GM18858 (cell line): ENCODE data around the gene LPAR3.
"Not testable (repeated sequence)": the region's sequence is repeated elsewhere in the genome, so short reads cannot be mapped to it uniquely, and the experiment has no call there.

Source experiments
- ATAC-seq: cut with Tn5 transposase; IDR thresholded peaks from one replicate; pipeline ENCODE4 v1.9.1; 2021; ENCODE audit not compliant: unreplicated experiment

The LPAR3 gene, protein sequence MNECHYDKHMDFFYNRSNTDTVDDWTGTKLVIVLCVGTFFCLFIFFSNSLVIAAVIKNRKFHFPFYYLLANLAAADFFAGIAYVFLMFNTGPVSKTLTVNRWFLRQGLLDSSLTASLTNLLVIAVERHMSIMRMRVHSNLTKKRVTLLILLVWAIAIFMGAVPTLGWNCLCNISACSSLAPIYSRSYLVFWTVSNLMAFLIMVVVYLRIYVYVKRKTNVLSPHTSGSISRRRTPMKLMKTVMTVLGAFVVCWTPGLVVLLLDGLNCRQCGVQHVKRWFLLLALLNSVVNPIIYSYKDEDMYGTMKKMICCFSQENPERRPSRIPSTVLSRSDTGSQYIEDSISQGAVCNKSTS

DNA sequence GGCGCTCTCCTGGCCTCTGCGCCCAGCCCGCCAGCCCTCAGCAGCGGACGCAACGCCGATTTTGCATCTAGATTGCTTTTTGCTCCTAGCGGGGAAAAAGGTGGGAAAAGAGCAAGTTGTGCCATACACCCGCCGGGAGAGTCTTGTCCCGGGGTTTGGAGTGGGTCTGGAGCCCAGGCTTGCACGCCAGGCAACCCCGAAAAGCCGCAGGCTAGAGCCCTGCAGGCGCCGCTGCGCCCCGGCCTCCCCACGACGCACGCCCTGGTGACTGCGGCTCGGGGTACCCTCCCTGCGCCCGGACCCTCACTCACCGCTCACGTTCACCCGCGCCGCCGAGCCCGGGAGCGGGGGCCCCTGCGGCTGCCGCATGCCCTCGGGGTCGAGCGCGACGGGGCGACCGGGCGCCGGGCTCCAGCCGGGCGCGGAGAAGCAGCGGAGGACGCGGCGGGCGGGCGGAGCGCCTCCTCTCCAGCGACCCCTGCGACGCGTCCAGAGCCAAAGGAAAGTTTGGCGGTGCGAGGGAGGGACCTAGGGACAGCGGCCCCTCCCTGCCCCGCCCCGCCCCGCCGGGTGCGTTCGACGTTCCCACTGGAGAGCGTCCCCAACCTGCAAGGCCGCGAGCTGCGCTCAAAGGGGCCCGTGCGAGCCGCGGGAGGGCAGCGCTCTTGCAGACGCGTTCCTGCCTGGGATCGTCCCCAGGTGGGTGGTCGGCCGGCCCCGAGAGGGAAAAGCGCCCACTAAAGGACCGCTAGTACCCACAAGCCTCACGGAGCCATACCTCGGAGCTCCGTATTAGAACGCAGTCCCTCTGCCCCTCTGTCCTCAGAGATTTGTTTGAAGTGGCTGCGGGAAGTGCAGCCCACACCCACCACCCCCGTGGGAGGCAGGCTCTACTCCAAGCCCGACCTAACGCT is at the start of gene LPAR3:
Gene LPAR3 (minus strand): TSS at position 502 of the 914 bp plus-strand sequence. CDS start 27,086 bp downstream, outside the sequence.
- ATAC-seq: no peak

- no peak for ATAC-seq
Observed at GRCh38 chr1:84941843-84942242, 48.8 kb upstream of the LPAR3 start.

GRCh38 chr1:84940481-84940880 is 47.5 kb upstream of the LPAR3 start:
- no peak for ATAC-seq

DNA sequence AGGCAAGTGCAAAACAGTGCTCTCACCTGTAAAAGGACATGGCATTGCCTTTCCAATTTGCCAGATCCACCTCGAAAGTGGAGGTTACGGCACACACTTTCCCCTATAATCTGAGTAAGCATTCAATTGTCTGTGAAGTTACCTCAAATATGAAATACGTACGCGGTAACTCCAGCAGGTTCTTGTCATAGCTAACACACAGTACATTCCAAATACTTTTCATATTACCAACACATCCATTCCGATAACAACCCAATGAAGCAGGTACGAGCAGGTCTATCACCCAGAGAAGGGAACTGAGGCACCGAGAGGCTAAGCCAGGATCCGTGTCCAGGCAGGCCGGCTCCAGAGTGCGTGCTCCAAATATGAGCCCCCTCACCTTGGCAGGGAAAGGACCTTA is 46.8 kb upstream of the LPAR3 start:
- ATAC-seq: no peak

DNA sequence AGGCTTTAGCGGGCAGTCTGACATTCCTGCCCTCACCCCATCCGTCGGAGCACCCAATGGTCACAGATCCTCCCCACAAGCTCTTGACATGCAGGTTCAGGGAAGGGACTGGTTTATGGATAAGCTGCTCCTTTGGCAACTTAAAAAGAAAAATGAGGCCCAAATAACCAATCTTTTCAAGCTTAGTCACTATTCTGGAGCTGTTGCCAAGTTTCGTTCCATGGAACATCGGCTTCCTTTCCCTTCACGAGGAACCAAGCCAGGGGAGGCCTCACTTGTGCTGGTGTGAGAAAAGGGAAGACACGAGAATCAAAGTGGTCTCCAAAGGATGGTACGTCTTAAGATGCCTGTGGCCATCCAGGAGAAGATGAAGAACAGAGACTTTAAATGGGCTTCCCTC is 46.1 kb upstream of the LPAR3 start:
- no peak for ATAC-seq

GRCh38 chr1:84936116-84936810 is 43.3 kb upstream of the LPAR3 start:
- no peak for ATAC-seq

- no peak for ATAC-seq
Observed at GRCh38 chr1:84933011-84933611, 40.1 kb upstream of the LPAR3 start.

GRCh38 chr1:84930831-84931230 is 37.8 kb upstream of the LPAR3 start:
- ATAC-seq: no peak

GRCh38 chr1:84930329-84930728 is 37.3 kb upstream of the LPAR3 start:
- ATAC-seq: no peak

GRCh38 chr1:84929581-84929980 is 36.6 kb upstream of the LPAR3 start:
- ATAC-seq: no peak

DNA sequence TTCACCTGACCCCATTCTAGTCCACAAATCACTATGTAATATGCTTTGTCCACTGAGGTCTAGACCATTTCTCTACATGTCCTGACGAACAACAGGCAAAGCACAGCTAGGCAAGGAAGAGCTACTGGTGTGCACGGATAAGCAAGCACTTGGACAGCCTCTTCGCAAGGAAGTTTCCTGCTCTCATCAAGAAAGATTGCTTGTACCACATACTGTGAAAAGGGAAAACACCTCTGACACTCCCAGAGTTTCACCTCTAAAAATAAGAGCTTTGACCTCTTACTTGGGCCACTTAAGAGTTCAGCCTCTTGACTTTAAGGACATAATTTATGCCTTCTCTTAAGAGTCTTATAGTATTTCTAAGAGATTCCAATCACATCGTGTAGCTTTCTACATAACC is 36.0 kb upstream of the LPAR3 start:
- no peak for ATAC-seq

DNA sequence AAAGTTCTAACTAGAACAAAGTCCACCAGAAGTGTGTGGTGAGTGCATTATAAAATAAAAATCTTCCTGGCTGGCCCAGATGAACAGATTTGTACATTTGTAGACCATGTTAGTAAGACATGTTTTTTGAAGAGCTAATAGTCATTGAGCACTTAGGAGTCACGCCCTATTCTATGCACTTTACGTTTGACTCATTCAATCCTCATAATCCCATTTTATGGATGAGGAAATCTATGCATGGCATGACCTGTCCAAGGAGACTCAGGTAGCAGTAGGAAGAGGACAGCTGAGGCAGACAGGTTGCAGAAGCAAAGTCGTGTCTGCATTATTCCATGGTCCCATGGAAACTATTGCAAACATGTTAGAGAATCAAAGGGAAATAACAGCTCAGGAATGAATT is 30.3 kb upstream of the LPAR3 start:
- ATAC-seq: no peak

DNA sequence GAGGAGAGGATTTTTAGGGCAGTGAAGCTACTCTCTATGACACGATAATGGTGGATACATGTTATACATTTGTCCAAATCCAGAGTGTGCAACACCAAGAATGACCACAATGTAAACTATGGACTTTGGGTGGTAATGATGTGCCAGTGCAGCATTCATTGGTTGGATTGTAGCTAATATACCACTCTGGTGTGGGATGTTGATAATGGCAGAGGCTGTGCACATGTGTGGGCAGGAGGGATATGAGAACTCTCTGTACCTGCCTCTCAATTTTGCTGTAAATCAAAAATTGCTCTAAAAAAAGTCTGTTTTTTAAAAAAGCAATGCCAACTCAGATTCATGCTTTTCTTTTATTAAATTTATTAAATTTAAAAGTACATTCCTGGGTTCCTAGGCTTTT is 27.2 kb upstream of the LPAR3 start:
- no peak for ATAC-seq

DNA sequence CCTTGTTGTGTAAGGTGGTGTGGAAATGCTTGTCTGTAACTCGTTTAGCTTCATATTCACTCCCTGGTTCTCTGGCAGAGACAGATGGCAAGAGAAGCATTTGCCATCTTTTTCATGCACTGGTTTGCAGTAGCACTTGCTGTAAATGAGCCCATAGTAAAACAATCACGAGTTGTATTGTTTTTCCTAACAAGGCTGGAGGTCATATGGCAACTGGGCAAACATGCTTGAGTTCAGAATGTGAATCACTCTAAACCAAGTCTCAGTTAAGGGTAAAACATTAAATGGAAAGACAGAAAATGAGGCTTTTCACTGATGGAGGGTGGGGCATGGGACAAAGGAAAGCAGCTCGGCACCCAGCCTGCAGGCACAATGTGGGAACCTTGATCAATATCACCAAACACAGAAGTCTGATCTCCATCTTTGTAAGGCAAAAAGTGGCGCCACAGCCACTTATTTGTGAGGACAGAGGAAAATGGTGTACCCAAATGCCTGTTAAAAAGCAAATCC is 26.5 kb upstream of the LPAR3 start:
- ATAC-seq: no peak

GRCh38 chr1:84918726-84919336 is 25.8 kb upstream of the LPAR3 start:
- ATAC-seq: no peak

- no peak for ATAC-seq
Observed at GRCh38 chr1:84916897-84917296, 23.9 kb upstream of the LPAR3 start.

DNA sequence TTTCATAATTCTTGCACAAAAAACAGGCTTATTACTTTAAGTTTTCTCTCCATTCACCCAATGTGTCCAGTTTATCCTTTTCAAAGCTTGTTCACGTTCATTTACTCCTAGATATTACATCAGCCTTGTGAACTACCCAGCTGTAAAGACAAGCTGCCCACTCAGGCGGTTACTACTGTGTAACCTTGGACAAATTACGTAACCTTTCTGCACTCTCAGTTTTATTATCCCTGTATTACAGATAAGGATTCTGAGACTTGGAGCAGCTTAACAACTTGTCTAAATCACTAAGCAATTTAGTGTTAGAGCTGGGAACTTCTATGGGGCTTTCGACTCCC is 20.5 kb upstream of the LPAR3 start:
- no peak for ATAC-seq

- ATAC-seq: no peak
Observed at GRCh38 chr1:84912726-84913554, 19.9 kb upstream of the LPAR3 start.

DNA sequence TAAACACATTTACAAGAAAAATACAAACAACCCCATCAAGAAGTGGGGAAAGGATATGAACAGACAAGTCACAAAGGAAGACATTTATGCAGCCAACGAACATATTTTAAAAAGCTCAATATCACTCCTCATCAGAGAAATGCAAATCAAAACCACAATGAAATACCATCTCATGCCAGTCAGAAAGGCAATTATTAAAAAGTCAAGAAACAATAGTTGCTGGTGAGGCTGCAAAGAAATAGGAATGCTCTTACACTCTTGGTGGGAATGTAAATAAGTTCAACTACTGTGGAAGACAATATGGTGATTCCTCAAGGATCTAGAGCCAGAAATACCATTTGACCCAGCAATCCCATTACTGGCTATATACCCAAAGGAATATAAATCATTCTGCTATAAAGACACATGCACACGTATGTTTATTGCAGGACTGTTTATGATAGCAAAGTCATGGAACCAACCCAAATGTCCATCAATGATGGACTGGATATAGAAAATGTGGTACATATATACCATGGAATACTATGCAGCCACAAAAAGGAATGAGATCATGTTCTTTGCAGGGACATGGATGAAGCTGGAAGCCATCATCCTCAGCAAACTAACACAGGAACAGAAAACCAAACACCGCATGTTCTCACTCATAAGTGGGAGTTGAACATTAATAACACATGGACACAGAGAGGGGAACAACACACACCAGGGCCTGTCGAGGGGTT is 15.9 kb upstream of the LPAR3 start:
- ATAC-seq: not testable (repeated sequence)
